GM21515 (cell line): ENCODE measurements around the gene DNAJC24.

Source experiments
- ATAC-seq: cut with Tn5 transposase; IDR thresholded peaks from one replicate; pipeline ENCODE4 v1.9.1; 2021; ENCODE audit not compliant: unreplicated experiment

Gene DNAJC24

GRCh38 chr11:31414338-31414737, 44.7 kb downstream of the DNAJC24 start:
- ATAC-seq = no peak

- ATAC-seq = no peak
Measured at GRCh38 chr11:31415435-31415834, 45.8 kb downstream of the DNAJC24 start.

- ATAC-seq = no peak
Measured at GRCh38 chr11:31417357-31417756, 47.7 kb downstream of the DNAJC24 start.

- no peak for ATAC-seq
Measured at GRCh38 chr11:31417816-31418215, 48.2 kb downstream of the DNAJC24 start.

GRCh38 chr11:31419138-31419537, 49.5 kb downstream of the DNAJC24 start:
- no peak for ATAC-seq

- no peak for ATAC-seq
Measured at GRCh38 chr11:31419669-31420068, 50.0 kb downstream of the DNAJC24 start.

GRCh38 chr11:31421820-31422219, 52.2 kb downstream of the DNAJC24 start:
- no peak for ATAC-seq

GRCh38 chr11:31422703-31423102, 53.0 kb downstream of the DNAJC24 start:
- ATAC-seq = no peak

- ATAC-seq = no peak
Measured at GRCh38 chr11:31424652-31425051, 55.0 kb downstream of the DNAJC24 start.

- no peak for ATAC-seq
Measured at GRCh38 chr11:31433851-31434250, 64.2 kb downstream of the DNAJC24 start.

- ATAC-seq = no peak
Measured at GRCh38 chr11:31437742-31438435, 68.2 kb downstream of the DNAJC24 start.

- ATAC-seq = no peak
Measured at GRCh38 chr11:31441296-31441695, 71.6 kb downstream of the DNAJC24 start.

- ATAC-seq = no peak
Measured at GRCh38 chr11:31442086-31442485, 72.4 kb downstream of the DNAJC24 start.

- ATAC-seq = no peak
Measured at GRCh38 chr11:31443802-31444201, 74.1 kb downstream of the DNAJC24 start.

GRCh38 chr11:31445621-31446020, 76.0 kb downstream of the DNAJC24 start:
- no peak for ATAC-seq

- no peak for ATAC-seq
Measured at GRCh38 chr11:31449040-31449439, 79.4 kb downstream of the DNAJC24 start.

GRCh38 chr11:31450841-31451240, 81.2 kb downstream of the DNAJC24 start:
- no peak for ATAC-seq

GRCh38 chr11:31455177-31455576, 85.5 kb downstream of the DNAJC24 start:
- no peak for ATAC-seq

GRCh38 chr11:31464436-31464835, 94.8 kb downstream of the DNAJC24 start:
- no peak for ATAC-seq

GRCh38 chr11:31474083-31474482, 104.4 kb downstream of the DNAJC24 start:
- no peak for ATAC-seq

GRCh38 chr11:31477528-31478222, 108.0 kb downstream of the DNAJC24 start:
- ATAC-seq = no peak

GRCh38 chr11:31478223-31478590, 108.5 kb downstream of the DNAJC24 start:
- no peak for ATAC-seq

- ATAC-seq = no peak
Measured at GRCh38 chr11:31479066-31479465, 109.4 kb downstream of the DNAJC24 start.
